Esophagus (tissue), 2 donors: ENCODE measurements around the gene FOXB1. TPM values are rescaled to one million over a fixed set of nuclear protein-coding genes. Genes with fewer than 3 reads are reported as not detected.

Experiments used
- H3K27ac ChIP-seq, 2 donors: one replicate each; pipeline ENCODE4 v1.5.1; 2013; ENCODE audit warnings: low read depth in 2 of 2, mild to moderate bottlenecking in 2 of 2, inconsistent platforms in 1 of 2, low read length in 1 of 2, moderate library complexity in 1 of 2
- H3K27me3 ChIP-seq, 2 donors: one replicate each; pipeline ENCODE4 v1.6.1; 2013; ENCODE audit warnings: low read length in 2 of 2, control low read depth in 1 of 2, mild to moderate bottlenecking in 1 of 2; ENCODE audit not compliant: insufficient read depth in 2 of 2, control insufficient read depth in 1 of 2
- H3K36me3 ChIP-seq, 2 donors: one replicate each; pipeline ENCODE4 v1.6.1; 2013; ENCODE audit warnings: low read length in 1 of 2; ENCODE audit not compliant: control insufficient read depth in 2 of 2, insufficient read depth in 2 of 2
- H3K4me1 ChIP-seq, 2 donors: one replicate each; pipeline ENCODE4 v1.6.1; 2013; ENCODE audit warnings: low read length in 1 of 2; ENCODE audit not compliant: control insufficient read depth in 2 of 2, insufficient read depth in 2 of 2
- H3K4me3 ChIP-seq, 2 donors: one replicate each; pipeline ENCODE4 v1.5.1; 2013; ENCODE audit warnings: low read length in 2 of 2, mild to moderate bottlenecking in 2 of 2, low read depth in 1 of 2, moderate library complexity in 1 of 2
- H3K9me3 ChIP-seq, 2 donors: one replicate each; pipeline ENCODE4 v1.6.1; 2013; ENCODE audit warnings: mild to moderate bottlenecking in 2 of 2, low read depth in 1 of 2, low read length in 1 of 2, moderate library complexity in 1 of 2; ENCODE audit not compliant: control insufficient read depth in 2 of 2, insufficient read depth in 1 of 2
- WGBS, 2 donors: extraction: QIAGEN DNeasy Blood & Tissue Kit; methylation state at CpG; one replicate each; pipeline ENCODE4 v1.1.7; 2013; 5-methylcytosine and 5-hydroxymethylcytosine counted together
- polyA plus RNA-seq, 2 donors: library from polyadenylated mRNA; stranded (reverse); fragments of 200-250 nt; gene quantifications; one replicate each; pipeline ENCODE4 v1.2.3, GENCODE V29; 2013
- donor health status: healthy with polysubstance abuse.
- donor health status: Bipolar disorder and iron deficiency.

The FOXB1 gene
- polyA plus RNA-seq, 2 donors = not detected

DNA sequence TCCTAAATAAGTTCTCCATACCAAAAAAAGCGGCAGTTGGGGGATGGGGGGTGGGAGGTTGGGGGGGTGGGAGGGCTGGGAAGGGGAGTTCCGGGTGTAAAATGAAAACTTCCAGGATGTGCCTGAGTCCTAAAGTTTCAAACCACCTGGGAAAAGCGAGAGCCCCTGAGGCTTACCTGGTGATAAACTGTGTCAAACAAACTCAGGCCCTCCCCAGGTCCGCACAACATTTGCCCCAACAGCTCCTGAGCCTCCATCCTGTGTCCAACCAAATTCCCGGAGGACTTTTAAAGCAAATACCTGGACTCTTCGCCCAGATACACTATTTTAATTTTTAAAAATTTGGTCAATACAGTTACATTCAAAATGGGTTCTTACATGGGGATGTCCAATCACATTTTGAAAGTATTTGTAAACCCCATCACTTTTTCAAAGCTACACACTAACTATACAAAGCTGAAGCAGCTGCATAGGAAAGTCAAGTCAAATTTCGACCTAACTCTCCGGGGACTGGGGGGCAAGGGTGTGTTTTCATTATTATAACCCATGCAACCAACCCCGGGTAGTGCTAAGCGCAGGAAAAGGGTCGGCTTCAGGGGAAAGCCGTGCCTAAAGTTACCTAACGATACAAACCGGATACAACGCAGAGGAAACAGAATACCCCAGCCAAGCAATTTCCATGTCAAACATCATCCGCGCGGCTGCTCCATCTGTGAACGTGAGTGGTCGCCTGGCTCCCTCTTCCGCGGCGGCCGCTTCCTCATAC, 685 bp upstream of the FOXB1 start:
- Histone ChIP-seq H3K36me3 (no peaks in the 10 kb centered on the region), H3K27ac (no peak overlapping the region), H3K27me3 (peaks cover 7 to 55% of the 10 kb centered on the region in 2 donors), H3K4me1 (peaks cover 23 to 24% of the 10 kb centered on the region in 2 donors), H3K9me3 (peaks cover 2 to 4% of the 10 kb centered on the region in 2 donors), H3K4me3 (peak overlapping the region in 1 of 2 donors; percentile 46)
- 4% methylated on average over 24 of the region's 24 CpGs for WGBS, 2 donors

DNA sequence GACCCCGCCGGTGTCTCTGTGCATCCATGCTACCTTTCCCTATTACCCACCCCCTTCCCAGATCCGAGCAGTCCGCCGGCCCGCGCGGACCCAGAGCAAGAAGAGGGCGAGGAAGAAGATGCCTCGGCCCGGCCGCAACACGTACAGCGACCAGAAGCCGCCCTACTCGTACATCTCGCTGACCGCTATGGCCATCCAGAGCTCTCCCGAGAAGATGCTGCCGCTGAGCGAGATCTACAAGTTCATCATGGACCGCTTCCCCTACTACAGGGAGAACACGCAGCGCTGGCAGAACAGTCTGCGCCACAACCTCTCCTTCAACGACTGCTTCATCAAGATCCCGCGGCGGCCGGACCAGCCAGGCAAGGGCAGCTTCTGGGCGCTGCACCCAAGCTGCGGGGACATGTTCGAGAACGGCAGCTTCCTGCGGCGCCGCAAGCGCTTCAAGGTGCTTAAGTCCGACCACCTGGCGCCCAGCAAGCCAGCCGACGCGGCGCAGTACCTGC, 788 bp downstream of the FOXB1 start:
- peak overlapping the region; percentile 14 to 46 for H3K4me3 ChIP-seq
- H3K27ac ChIP-seq = no peak overlapping the region
- peaks cover 11 to 41% of the 10 kb centered on the region in 2 donors for H3K27me3 ChIP-seq

DNA sequence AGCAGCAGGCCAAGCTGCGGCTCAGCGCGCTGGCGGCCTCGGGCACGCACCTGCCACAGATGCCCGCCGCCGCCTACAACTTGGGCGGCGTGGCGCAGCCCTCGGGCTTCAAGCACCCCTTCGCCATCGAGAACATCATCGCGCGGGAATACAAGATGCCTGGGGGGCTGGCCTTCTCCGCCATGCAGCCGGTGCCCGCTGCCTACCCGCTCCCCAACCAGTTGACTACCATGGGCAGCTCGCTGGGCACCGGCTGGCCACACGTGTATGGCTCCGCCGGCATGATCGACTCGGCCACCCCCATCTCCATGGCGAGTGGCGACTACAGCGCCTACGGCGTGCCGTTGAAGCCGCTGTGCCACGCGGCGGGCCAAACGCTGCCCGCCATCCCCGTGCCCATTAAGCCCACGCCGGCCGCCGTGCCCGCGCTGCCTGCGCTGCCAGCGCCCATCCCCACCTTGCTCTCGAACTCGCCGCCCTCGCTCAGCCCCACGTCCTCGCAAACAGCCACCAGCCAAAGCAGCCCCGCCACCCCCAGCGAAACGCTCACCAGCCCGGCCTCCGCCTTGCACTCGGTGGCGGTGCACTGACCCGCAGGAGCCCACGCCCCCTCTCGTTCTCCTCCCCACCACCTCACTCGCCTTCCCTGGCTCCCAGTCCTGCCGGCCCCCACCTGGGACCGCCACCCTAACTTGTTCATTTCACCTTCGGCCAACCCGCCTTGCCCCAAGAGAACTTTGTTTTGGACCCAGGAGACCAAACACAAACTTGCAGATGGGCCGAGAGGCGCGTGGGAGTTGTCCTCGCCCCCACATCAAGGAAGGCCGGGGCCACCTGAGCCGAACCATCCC, 1.5 kb downstream of the FOXB1 start:
- peaks cover 23 to 24% of the 10 kb centered on the region in 2 donors for H3K4me1 ChIP-seq
- H3K27me3 ChIP-seq = peaks cover 11 to 36% of the 10 kb centered on the region in 2 donors
- H3K36me3 ChIP-seq = no peaks in the 10 kb centered on the region
- H3K9me3 ChIP-seq = peaks cover 2 to 4% of the 10 kb centered on the region in 2 donors
- H3K27ac ChIP-seq = no peak overlapping the region
- WGBS, 2 donors = 2 to 4% methylated on average over 73 to 77 of the region's 77 CpGs
- peak overlapping the region; percentile 46 to 52 for H3K4me3 ChIP-seq

More for the DNA sequence above, 788 bp downstream of the FOXB1 start:
- no peaks in the 10 kb centered on the region for H3K36me3 ChIP-seq
- peaks cover 23 to 24% of the 10 kb centered on the region in 2 donors for H3K4me1 ChIP-seq
- 1 to 3% methylated on average over 42 to 44 of the region's 44 CpGs for whole genome bisulfite sequencing, 2 donors
- H3K9me3 ChIP-seq = peaks cover 2 to 4% of the 10 kb centered on the region in 2 donors

DNA sequence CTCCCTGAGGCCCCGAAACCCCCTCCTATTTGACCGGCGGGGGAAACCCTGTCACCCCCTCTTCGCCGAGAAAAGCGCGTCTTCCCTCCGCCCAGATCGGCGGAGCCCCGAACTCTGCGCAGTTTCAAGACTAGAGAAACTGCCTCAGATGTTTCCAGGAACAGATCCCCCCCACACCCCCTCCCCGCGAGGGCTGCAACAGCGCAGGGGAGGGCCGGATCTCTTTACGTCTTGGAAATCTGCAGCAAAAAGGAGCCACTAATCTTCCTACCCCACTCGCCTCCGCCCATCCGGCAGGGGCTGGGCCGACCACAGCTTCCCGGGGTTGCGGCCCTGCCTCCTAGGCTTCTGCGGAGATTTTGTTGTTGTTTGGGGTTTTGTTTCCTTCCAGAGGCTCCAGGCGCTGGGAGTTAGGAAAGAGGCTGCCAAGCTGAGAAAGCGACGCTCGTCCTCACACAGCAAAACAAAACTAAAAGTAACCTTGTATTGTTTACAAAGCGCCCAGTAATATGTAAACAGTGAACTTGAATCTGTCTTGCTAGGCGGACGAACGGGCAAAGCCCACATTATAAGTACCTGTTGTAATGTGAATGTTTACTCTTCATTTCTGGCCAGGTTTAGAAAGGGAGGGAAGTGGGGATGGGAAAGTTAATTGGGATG, 2.2 kb downstream of the FOXB1 start:
- Histone ChIP-seq H3K9me3 (peaks cover 2 to 4% of the 10 kb centered on the region in 2 donors), H3K27me3 (peaks cover 11 to 37% of the 10 kb centered on the region in 2 donors), H3K27ac (no peak overlapping the region), H3K4me1 (peaks cover 23 to 24% of the 10 kb centered on the region in 2 donors), H3K4me3 (peak overlapping the region; percentile 46 to 52), H3K36me3 (no peaks in the 10 kb centered on the region)
- WGBS, 2 donors = 1% methylated on average over 32 of the region's 32 CpGs

DNA sequence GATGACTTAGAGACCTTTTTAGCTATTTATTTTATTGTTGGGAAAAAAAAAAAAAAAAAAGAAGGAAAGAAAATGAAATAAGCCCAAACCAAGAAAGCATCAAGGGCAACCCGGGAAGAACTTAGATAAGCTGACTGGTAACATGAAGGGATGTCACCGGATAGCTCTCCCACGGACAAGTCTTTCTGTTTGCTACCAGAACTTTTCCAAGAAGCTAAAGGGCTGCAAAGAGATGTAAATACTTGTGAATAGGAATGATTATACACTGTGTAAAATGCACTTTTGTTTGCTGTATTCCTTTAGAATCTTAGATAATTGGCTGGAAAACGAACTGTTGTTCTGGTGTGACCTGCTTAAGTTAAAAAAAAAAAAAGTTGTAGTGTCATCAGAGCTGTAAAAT, 2.8 kb downstream of the FOXB1 start:
- Histone ChIP-seq H3K27me3 (peaks cover 11 to 33% of the 10 kb centered on the region in 2 donors), H3K9me3 (peaks cover 2 to 3% of the 10 kb centered on the region in 2 donors), H3K4me1 (peaks cover 23 to 24% of the 10 kb centered on the region in 2 donors), H3K4me3 (peak overlapping the region in 1 of 2 donors; percentile 46), H3K36me3 (no peaks in the 10 kb centered on the region), H3K27ac (no peak overlapping the region)
- WGBS, 2 donors = 11 to 20% methylated on average over 4 of the region's 4 CpGs

DNA sequence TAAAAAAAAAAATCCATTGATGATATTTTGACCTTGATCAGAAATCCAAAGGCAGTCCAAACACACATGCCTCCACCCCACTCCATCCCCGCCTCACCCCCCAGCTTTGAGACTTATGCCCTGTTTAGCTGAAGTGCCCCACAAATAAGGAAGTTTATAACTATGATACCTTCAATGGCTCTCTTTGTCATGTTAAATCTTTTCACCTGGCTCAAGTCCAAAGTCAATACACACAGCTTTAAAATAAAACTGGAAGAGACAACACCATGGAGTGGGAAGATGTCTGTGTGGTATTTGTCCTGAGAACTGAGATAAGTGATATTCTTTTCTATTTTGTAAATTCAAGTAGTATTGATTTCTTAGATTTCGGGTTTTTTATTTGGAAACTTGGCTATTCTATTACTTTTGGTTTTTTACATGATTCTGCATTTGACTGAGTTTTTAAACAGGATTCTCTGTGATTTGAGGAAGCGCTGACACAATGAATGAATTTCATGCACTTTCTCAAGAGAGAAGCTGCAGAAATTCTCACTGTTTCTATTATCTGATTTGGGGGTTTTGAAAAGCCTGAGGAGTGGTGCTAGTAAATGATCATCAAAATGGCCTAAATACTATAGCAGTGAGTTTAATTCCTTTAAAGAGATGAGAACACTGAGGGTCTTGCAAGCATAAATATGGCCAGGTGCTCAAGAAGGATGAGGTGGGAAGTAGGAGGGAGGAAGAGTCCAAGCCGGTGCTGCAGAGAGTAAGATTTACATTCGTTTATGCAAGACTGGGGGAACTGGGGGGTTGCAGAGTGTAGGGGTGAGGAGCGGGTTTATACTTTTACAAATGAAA, 5.2 kb downstream of the FOXB1 start:
- no peaks in the 10 kb centered on the region for H3K36me3 ChIP-seq

DNA sequence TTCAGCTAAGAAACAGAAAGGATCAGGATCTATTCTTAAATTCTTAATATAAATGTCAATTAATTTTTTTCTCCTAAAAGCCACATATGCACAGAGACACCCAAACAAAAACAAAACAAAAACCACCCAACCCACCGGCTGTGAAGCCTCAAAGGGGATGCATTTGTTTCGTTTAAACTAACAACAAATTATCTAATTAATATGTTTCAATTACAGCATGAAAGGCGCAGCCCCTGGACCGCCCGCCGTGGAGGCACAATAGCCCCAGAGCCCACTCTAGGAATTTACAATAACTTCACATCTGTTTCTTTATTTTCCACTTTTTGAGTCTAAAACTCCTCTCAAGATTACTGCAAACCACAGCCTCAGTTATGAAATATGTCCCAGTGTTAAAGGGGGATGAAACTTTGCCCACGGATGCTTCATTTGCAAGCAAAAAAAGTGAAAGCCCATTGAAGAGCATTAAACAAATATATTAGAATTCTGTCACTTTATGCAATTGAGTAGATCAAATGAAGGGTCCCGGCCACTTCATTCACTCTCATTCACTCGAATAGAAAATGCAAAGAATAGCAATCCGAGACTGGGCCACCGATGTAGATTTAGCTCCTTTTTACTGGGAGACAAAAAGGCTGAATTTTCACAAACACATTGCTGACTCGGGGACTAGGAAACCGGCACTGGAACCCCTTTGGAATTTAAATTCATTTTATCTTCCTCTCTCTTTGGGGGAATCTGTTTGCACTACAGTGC, 6.0 kb downstream of the FOXB1 start:
- H3K4me3 ChIP-seq = no peak overlapping the region
- peaks cover 0 to 2% of the 10 kb centered on the region in 2 donors for H3K9me3 ChIP-seq
- H3K27ac ChIP-seq = no peak overlapping the region
- H3K27me3 ChIP-seq = peaks cover 4 to 12% of the 10 kb centered on the region in 2 donors
- H3K36me3 ChIP-seq = no peaks in the 10 kb centered on the region
- peaks cover 9 to 11% of the 10 kb centered on the region in 2 donors for H3K4me1 ChIP-seq
- 22 to 23% methylated on average over 13 of the region's 13 CpGs for WGBS, 2 donors

More for the DNA sequence above, 5.2 kb downstream of the FOXB1 start:
- peaks cover 0 to 2% of the 10 kb centered on the region in 2 donors for H3K9me3 ChIP-seq
- H3K27me3 ChIP-seq = peaks cover 4 to 17% of the 10 kb centered on the region in 2 donors
- WGBS, 2 donors = 17 to 21% methylated on average over 6 of the region's 6 CpGs
- no peak overlapping the region for H3K4me3 ChIP-seq
- peaks cover 17% of the 10 kb centered on the region in 2 donors for H3K4me1 ChIP-seq
- no peak overlapping the region for H3K27ac ChIP-seq

DNA sequence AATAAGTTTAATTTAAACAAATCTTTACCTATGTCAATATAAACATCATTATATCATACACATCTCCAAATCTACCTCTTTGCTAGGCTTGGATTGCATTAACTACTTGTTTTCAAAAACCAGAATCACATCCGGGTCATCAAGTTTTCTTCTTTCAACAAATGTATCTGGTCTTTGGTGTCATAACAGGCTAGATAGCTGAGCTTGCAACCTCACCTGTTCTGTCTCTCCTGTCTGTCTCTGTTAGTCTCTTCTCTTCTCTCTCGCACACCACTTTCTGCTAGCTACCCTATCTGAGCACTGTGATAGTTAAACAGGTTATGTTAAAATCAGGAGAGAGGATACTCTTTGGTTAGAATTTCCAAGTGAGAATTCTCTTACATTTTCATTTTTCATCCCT, 6.7 kb downstream of the FOXB1 start:
- WGBS, 2 donors = 35 to 41% methylated on average over 2 of the region's 2 CpGs
- H3K27me3 ChIP-seq = peaks cover 4 to 5% of the 10 kb centered on the region in 2 donors
- H3K36me3 ChIP-seq = no peaks in the 10 kb centered on the region
- no peak overlapping the region for H3K4me3 ChIP-seq
- no peaks in the 10 kb centered on the region for H3K9me3 ChIP-seq
- no peak overlapping the region for H3K27ac ChIP-seq
- peaks cover 2 to 4% of the 10 kb centered on the region in 2 donors for H3K4me1 ChIP-seq
